ENCODE results near the gene CHN2.

Gene CHN2

DNA sequence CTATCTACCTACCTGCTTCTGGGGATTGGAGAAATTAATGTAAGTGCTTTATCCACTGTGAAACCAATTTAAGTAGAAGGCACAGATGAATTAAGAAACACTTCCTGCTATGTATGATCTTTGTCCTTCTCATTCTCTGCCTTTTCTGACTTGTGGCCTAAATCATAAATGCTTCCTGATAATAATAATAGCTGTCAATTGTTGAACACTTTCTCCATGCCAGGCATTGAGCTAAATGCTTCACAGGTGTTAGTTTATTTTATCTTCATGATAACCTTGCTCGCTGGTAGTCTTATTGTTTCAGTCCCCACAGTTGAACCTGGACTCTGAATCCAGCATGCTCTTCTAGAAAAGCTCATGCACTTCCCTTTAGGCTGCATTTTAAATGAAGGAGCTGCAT, 75.4 kb downstream of the CHN2 start:
- TF ChIP-seq, protein P1, sequence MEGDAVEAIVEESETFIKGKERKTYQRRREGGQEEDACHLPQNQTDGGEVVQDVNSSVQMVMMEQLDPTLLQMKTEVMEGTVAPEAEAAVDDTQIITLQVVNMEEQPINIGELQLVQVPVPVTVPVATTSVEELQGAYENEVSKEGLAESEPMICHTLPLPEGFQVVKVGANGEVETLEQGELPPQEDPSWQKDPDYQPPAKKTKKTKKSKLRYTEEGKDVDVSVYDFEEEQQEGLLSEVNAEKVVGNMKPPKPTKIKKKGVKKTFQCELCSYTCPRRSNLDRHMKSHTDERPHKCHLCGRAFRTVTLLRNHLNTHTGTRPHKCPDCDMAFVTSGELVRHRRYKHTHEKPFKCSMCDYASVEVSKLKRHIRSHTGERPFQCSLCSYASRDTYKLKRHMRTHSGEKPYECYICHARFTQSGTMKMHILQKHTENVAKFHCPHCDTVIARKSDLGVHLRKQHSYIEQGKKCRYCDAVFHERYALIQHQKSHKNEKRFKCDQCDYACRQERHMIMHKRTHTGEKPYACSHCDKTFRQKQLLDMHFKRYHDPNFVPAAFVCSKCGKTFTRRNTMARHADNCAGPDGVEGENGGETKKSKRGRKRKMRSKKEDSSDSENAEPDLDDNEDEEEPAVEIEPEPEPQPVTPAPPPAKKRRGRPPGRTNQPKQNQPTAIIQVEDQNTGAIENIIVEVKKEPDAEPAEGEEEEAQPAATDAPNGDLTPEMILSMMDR (IDR thresholded peaks at IDR 0.05; ENCODE audit: borderline replicate concordance, insufficient read depth, low read depth, low read length), result no peak
- no peak overlapping the region for H3K4me3 ChIP-seq (ENCODE audit: low read depth, low read length)

DNA sequence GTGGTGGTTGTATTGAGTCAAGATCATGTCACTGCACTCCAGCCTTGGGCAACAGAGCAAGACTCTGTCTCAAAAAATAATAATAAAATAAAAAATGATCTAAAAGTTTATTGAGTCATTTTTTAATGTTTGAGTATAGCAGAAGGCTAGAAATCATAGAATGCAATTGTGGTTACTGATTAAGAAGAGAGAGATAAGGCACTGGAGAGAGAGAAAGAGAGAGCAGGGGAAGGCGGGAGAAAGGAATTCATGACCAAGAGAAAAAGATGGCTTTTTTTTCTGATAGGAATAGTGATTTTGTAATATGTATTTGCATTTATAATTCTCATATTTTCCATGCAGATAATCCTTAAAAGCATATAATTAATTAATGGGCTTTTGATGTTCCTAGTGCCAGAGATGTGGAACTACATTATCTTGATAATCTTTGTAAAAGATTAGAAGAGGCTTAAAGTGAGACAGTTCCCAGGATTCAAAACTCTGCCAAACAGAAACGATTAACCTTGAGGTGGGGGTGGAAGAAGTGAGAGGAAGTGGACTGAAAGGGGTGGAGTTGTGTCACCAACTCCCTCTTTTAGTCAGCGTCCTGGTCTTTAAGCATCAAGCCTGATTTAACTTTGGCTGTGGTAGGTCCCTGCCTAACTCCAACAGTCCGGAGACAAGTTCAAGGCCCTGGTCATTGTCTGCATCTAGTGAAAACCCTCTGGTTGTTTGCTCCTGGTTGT, 76.2 kb downstream of the CHN2 start:
- no peak overlapping the region for H3K4me3 ChIP-seq (ENCODE audit: low read depth, low read length)
- TF ChIP-seq, protein P1 (IDR thresholded peaks at IDR 0.05; ENCODE audit: borderline replicate concordance, insufficient read depth, low read depth, low read length), result no peak

DNA sequence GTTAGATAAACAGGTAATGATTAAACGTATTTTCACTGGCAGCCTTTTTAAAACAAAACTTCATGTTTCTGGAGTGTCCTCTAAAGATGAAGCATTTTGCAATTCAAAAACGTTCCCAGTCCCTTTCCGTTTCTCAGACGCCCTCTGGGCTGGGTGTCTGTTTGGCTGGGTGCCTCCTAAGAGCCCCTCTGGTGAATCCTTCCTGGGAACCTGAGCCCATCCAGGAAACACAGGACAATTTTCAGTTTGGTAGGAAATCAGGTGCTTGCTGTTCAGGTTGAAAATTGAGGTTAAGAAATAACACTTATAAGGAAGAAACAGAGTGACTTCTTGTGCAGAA, 76.7 kb downstream of the CHN2 start:
- H3K4me3 ChIP-seq (ENCODE audit: low read depth, low read length), result no peak overlapping the region
- TF ChIP-seq, protein P1 (IDR thresholded peaks at IDR 0.05; ENCODE audit: borderline replicate concordance, insufficient read depth, low read depth, low read length), result no peak

DNA sequence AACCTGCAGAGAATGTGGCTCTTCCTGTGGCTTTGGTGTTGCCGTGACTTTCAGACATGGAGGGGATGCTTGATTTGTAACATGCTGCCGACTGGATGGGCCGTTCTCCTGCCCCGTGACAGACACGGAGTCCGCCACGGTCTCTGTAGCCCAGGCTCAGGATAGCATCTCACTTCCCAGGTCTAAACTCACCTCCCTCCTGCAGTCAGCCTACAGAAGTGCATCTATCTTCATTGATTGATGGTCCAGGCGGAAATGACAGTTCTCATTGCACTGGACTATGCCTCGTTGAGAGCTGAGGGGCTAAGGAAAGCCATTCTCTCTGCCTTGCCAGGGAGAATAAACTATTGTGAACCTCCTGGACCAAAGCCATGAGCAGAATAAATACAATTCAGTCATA, 77.5 kb downstream of the CHN2 start:
- TF ChIP-seq, protein P1 (IDR thresholded peaks at IDR 0.05; ENCODE audit: borderline replicate concordance, insufficient read depth, low read depth, low read length), result no peak
- no peak overlapping the region for H3K4me3 ChIP-seq (ENCODE audit: low read depth, low read length)

DNA sequence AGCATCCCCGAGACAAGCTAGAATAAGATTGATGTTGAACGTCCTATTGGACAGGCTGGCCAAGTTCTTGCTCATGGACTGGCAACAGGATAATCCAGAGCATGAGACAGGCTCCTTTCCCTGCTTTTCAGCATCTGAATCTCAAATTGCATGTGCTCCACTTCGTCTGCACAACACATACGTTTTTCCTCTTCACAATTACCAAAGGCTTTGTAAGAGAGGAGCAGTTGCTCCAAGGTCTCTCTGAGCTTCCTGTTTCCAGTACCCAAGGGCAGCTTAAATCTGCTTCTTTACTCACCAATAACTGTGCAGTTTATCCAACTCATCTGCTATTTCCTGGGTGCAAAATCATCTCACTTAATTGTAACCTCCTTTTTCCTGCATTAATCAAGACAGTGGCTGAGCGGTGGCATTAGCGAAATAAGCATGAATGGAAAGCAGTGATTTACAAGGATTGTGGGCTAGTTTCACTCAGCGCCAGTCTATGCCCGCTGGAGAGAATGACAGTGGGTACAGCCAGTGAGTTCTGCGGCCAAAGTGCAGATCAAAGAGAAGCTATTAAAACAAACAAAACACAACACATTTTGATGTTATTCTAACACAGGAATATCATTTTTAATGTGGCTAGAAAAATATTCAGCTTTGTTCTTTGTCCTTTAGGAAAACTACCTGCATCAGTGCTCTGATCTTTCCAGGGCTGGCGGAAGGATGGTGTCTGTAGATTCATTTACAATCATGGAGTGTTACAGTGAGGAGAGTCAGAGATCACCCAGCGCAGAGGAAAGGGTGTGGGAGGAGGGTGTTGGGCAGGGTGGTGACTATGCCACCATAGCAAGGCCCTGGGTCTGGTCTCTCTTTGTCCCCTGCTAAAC, 79.8 kb downstream of the CHN2 start:
- TF ChIP-seq, protein P1 (IDR thresholded peaks at IDR 0.05; ENCODE audit: borderline replicate concordance, insufficient read depth, low read depth, low read length), result no peak
- no peak overlapping the region for H3K4me3 ChIP-seq (ENCODE audit: low read depth, low read length)

DNA sequence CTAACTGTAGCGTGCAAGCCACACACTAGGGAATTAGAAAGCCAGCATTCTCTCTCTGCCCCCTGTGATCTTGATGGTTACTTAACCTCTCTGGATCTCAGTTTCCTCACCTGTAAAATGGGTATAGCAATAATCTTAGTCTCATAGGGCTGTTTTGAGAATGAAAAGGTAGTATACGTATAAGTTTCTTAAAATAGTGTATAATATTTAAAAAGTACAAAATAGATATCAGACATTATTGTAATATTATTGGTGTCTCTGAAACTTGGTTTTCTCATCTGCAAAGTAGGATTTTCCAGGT, 80.4 kb downstream of the CHN2 start:
- TF ChIP-seq, protein P1 (IDR thresholded peaks at IDR 0.05; ENCODE audit: borderline replicate concordance, insufficient read depth, low read depth, low read length), result no peak
- no peak overlapping the region for H3K4me3 ChIP-seq (ENCODE audit: low read depth, low read length)

DNA sequence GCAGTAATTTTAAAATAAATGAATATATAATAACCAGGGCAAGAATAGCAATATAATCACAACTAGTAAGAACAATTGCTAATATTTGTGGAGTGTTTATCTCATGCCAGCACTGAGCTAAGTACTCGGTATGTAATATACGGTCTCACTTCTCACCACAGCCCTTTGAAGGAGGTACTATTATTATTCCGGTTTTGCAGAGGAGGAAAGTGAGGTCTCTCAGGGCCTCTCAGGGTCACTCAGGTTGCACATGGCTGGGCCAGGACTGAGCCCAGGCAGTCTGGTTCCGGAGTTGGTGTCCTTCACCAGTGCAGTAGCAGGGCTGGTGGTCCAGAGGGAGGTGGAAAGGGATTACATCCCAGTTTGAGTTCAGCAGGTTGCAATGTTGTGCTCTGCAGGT, 80.9 kb downstream of the CHN2 start:
- no peak overlapping the region for H3K4me3 ChIP-seq (ENCODE audit: low read depth, low read length)
- TF ChIP-seq, protein P1 (IDR thresholded peaks at IDR 0.05; ENCODE audit: borderline replicate concordance, insufficient read depth, low read depth, low read length), result no peak
